HFF-Myc (cell line): ENCODE measurements around the gene GRB10.

Source experiments
- DNase-seq: peaks from one replicate; pipeline ENCODE4 v3.0.0-alpha.2; 2011; ENCODE audit warnings: low read depth; ENCODE audit errors: extremely low read depth
- H3K4me3 ChIP-seq: replicated peaks from 2 replicates; pipeline ENCODE4 v1.5.1; 2011; ENCODE audit warnings: low read depth, mild to moderate bottlenecking, control low read depth, low read length
- TF ChIP-seq, protein P1 (sequence below): IDR thresholded peaks from 2 replicates; pipeline ENCODE4 v1.5.1; 2012; ENCODE audit warnings: mild to moderate bottlenecking, low read depth, low read length, control low read depth; ENCODE audit errors: missing control alignments

GRB10 gene

GRCh38 chr7:50687096-50687495, 95.6 kb downstream of the GRB10 start:
- no peak for DNase-seq
- TF ChIP-seq, protein P1, sequence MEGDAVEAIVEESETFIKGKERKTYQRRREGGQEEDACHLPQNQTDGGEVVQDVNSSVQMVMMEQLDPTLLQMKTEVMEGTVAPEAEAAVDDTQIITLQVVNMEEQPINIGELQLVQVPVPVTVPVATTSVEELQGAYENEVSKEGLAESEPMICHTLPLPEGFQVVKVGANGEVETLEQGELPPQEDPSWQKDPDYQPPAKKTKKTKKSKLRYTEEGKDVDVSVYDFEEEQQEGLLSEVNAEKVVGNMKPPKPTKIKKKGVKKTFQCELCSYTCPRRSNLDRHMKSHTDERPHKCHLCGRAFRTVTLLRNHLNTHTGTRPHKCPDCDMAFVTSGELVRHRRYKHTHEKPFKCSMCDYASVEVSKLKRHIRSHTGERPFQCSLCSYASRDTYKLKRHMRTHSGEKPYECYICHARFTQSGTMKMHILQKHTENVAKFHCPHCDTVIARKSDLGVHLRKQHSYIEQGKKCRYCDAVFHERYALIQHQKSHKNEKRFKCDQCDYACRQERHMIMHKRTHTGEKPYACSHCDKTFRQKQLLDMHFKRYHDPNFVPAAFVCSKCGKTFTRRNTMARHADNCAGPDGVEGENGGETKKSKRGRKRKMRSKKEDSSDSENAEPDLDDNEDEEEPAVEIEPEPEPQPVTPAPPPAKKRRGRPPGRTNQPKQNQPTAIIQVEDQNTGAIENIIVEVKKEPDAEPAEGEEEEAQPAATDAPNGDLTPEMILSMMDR, result no peak
- no peak overlapping the region for H3K4me3 ChIP-seq

- TF ChIP-seq, protein P1, result no peak
- no peak for DNase-seq
- no peak overlapping the region for H3K4me3 ChIP-seq
Observed at GRCh38 chr7:50685135-50686065, 97.3 kb downstream of the GRB10 start.

DNA sequence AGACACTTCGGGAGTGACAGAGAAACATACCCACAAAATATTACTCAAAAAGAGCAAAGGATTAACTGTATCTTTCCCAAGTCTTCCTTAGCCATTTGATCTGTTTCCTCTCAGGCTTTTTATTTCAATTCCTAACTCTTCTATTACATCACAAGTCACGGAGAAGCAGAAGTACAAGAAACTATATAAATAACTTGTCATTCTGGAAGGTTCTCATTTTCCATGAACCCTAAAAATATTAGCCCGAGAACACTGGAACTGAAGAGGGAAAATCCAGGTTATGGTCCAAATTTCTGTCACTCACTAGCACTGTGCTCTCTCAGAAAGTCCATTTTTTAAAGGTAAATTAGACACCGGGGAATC, 98.0 kb downstream of the GRB10 start:
- TF ChIP-seq, protein P1, result no peak
- DNase-seq, result no peak
- no peak overlapping the region for H3K4me3 ChIP-seq

GRCh38 chr7:50684011-50684712, 98.5 kb downstream of the GRB10 start:
- TF ChIP-seq, protein P1, result no peak
- no peak overlapping the region for H3K4me3 ChIP-seq
- no peak for DNase-seq

DNA sequence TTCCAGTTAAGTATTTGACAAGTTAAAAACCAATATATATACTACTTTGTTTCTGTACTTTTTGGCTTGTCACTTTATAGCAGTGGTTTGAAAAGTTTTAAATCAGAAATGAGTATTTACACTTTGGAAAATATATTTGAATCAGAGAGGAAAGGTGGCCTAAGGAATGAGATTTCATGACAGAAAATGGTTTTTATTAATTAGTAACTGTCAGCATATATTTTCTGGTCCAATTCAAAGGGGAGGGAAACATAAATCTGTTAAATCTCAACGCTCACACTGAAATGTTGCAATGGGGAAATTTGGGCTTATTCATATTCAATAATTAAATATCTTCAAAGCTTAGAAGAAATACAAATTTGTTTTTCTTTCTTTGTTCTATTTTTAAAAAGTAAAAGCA, 100.1 kb downstream of the GRB10 start:
- no peak for DNase-seq
- H3K4me3 ChIP-seq, result no peak overlapping the region
- TF ChIP-seq, protein P1, result no peak

- DNase-seq, result no peak
- TF ChIP-seq, protein P1, result no peak
- H3K4me3 ChIP-seq, result no peak overlapping the region
Observed at GRCh38 chr7:50682079-50682478, 100.6 kb downstream of the GRB10 start.
